ENCODE results near the gene SLC10A1. TPM values are rescaled to one million over a fixed set of nuclear protein-coding genes. Genes with fewer than 3 reads are reported as not detected.

SLC10A1 gene
- not detected in 2 replicates for total RNA-seq (2014; rRNA removed; shearing (Covaris generic))
- polyA plus RNA-seq (2016; fragmentation: Nextera tagmentation; extraction: Ambion mirVana) = not detected in 2 replicates

DNA sequence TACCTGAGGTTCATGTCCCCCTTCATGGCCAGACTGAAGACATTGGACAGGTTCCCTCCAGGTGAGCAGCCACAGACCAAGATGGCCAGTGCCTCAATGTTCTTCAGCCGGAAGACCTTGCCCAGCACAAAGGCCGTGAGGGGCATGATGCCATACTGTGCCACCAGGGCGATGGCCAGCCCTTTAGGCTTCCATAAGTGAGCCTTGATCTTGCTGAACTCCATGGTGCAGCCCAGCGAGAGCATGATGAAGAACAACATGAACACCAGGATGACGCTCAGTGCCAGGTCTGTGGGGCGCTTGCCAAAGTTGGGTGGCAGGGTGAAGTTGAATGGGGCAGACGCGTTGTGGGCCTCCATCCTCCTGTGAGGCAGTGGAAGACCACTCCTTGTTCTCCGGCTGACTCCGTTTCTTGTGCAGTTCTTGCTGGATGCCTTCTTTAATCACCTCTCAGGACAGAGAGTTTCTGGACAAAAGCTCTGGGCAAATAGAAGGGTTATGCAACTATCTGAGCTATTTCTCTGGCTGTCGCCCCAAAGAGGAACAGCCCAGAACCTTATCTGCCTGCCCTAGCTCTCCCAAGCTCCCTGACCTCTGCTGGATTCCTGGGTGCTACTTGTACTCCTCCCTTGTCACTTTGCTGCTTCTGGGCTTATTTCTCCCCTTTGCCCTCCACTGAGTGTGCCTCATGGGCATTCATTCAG lies at the start of gene SLC10A1:
TSS of gene SLC10A1 (minus strand) at position 445 of the 704 bp plus-strand sequence. CDS start at position 359, 86 bp downstream.
- no peaks in the 10 kb centered on the region for H3K36me3 ChIP-seq (ENCODE audit: low read depth)
- TF ChIP-seq EZH2phosphoT487 (IDR thresholded peaks at IDR 0.05; ENCODE audit: insufficient read depth, low read depth) (no peak), EZH2 (IDR thresholded peaks at IDR 0.05; ENCODE audit: insufficient read depth, poor library complexity, severe bottlenecking) (no peak)
- H3F3A ChIP-seq (ENCODE audit: insufficient read depth) = no peaks in the 10 kb centered on the region
- H3K4me1 ChIP-seq (ENCODE audit: insufficient read depth) = no peaks in the 10 kb centered on the region
- no peaks in the 10 kb centered on the region; the same call in 1 of the 2 replicates for H3K27me3 ChIP-seq (replicated peaks; ENCODE audit: insufficient read depth)
- no peak within 1 kb of the TSS for H3K4me3 ChIP-seq
- WGBS, 2 experiments (ENCODE audit: low coverage in 1 of 2, low lambda C conversion rate in 2 of 2, missing lambda C conversion rate in 2 of 2) = 62 to 63% methylated on average over 11 of the region's 11 CpGs
- no peak within 1 kb of the TSS for H2AFZ ChIP-seq
- H3K9me2 ChIP-seq (ENCODE audit: insufficient read depth) = no peaks in the 10 kb centered on the region
- no peak within 1 kb of the TSS for H3K4me2 ChIP-seq (ENCODE audit: unreplicated experiment)
- H3K79me2 ChIP-seq (ENCODE audit: insufficient read depth) = no peaks in the 10 kb centered on the region
- no peaks in the 10 kb centered on the region for H3K9me3 ChIP-seq (ENCODE audit: low read depth)
- no peaks in the 10 kb centered on the region for H4K20me1 ChIP-seq (ENCODE audit: insufficient read depth)
- in situ Hi-C loops (cut with MboI) = no loop called here
- H3K9ac ChIP-seq = no peak within 1 kb of the TSS
- DNase-seq = no peak
- H3K27ac ChIP-seq = no peak within 1 kb of the TSS

GRCh38 chr14:69845787-69846186 lies 48.7 kb upstream of the SLC10A1 start:
- H3K4me3 ChIP-seq = no peak overlapping the region
- no peak overlapping the region for H3K4me2 ChIP-seq (ENCODE audit: unreplicated experiment)
- H3K9me3 ChIP-seq (ENCODE audit: low read depth) = no peaks in the 10 kb centered on the region
- H2AFZ ChIP-seq = no peak overlapping the region
- H4K20me1 ChIP-seq (ENCODE audit: insufficient read depth) = no peaks in the 10 kb centered on the region
- DNase-seq = peak; percentile 9
- peaks cover 24% of the 10 kb centered on the region for H3K27me3 ChIP-seq (replicated peaks; ENCODE audit: insufficient read depth)
- H3K4me1 ChIP-seq (ENCODE audit: insufficient read depth) = no peaks in the 10 kb centered on the region
- H3K36me3 ChIP-seq (ENCODE audit: low read depth) = no peaks in the 10 kb centered on the region
- whole genome bisulfite sequencing, 2 experiments (ENCODE audit: low coverage in 1 of 2, low lambda C conversion rate in 2 of 2, missing lambda C conversion rate in 2 of 2) = 3 to 4% methylated on average over 5 of the region's 5 CpGs
- no peaks in the 10 kb centered on the region for H3K9me2 ChIP-seq (ENCODE audit: insufficient read depth)
- in situ Hi-C loops (cut with MboI) = no loop called here
- TF ChIP-seq EZH2 (IDR thresholded peaks at IDR 0.05; ENCODE audit: insufficient read depth, poor library complexity, severe bottlenecking) (no peak), EZH2phosphoT487 (IDR thresholded peaks at IDR 0.05; ENCODE audit: insufficient read depth, low read depth) (no peak)
- H3K9ac ChIP-seq = no peak overlapping the region
- no peaks in the 10 kb centered on the region for H3F3A ChIP-seq (ENCODE audit: insufficient read depth)
- H3K27ac ChIP-seq = no peak overlapping the region
- no peaks in the 10 kb centered on the region for H3K79me2 ChIP-seq (ENCODE audit: insufficient read depth)

GRCh38 chr14:69845050-69845581 lies 48.1 kb upstream of the SLC10A1 start:
- no peak overlapping the region for H2AFZ ChIP-seq
- no peaks in the 10 kb centered on the region for H4K20me1 ChIP-seq (ENCODE audit: insufficient read depth)
- no peaks in the 10 kb centered on the region for H3F3A ChIP-seq (ENCODE audit: insufficient read depth)
- H3K36me3 ChIP-seq (ENCODE audit: low read depth) = no peaks in the 10 kb centered on the region
- H3K4me3 ChIP-seq = no peak overlapping the region
- no peak for DNase-seq
- H3K9me3 ChIP-seq (ENCODE audit: low read depth) = no peaks in the 10 kb centered on the region
- H3K4me2 ChIP-seq (ENCODE audit: unreplicated experiment) = no peak overlapping the region
- H3K9me2 ChIP-seq (ENCODE audit: insufficient read depth) = no peaks in the 10 kb centered on the region
- WGBS, 2 experiments (ENCODE audit: low coverage in 1 of 2, low lambda C conversion rate in 2 of 2, missing lambda C conversion rate in 2 of 2) = 9 to 15% methylated on average over 2 of the region's 2 CpGs
- H3K79me2 ChIP-seq (ENCODE audit: insufficient read depth) = no peaks in the 10 kb centered on the region
- in situ Hi-C loops (cut with MboI) = no loop called here
- H3K4me1 ChIP-seq (ENCODE audit: insufficient read depth) = no peaks in the 10 kb centered on the region
- no peak overlapping the region for H3K9ac ChIP-seq
- peaks cover 23% of the 10 kb centered on the region for H3K27me3 ChIP-seq (replicated peaks; ENCODE audit: insufficient read depth)
- H3K27ac ChIP-seq = no peak overlapping the region
- TF ChIP-seq EZH2phosphoT487 (IDR thresholded peaks at IDR 0.05; ENCODE audit: insufficient read depth, low read depth) = no peak
- no peak for TF ChIP-seq EZH2 (IDR thresholded peaks at IDR 0.05; ENCODE audit: insufficient read depth, poor library complexity, severe bottlenecking)

DNA sequence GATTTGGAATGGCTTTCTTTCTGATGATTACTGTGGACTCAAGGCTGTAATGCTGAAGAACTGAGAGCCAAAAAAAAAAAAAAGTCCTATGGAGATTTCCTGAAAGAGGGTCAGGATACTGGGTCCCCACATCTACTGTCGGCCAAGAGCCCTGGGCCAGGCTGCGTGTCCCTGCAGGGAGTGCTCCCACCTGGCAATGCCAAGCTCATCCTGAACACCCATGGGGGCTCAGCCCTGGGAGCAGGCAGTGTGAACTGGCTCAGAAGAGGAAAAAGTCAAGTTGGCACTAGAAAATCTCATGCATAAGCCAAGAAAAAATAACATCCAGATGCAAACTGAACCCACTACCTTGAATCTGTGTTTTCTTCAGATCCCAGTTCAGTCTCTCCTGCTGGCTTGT lies 47.1 kb upstream of the SLC10A1 start:
- H4K20me1 ChIP-seq (ENCODE audit: insufficient read depth) = no peaks in the 10 kb centered on the region
- H3K4me2 ChIP-seq (ENCODE audit: unreplicated experiment) = no peak overlapping the region
- in situ Hi-C loops (cut with MboI) = no loop called here
- no peak overlapping the region for H3K9ac ChIP-seq
- H3K4me1 ChIP-seq (ENCODE audit: insufficient read depth) = no peaks in the 10 kb centered on the region
- peaks cover 23% of the 10 kb centered on the region for H3K27me3 ChIP-seq (replicated peaks; ENCODE audit: insufficient read depth)
- no peak overlapping the region for H3K4me3 ChIP-seq
- no peaks in the 10 kb centered on the region for H3F3A ChIP-seq (ENCODE audit: insufficient read depth)
- 24 to 28% methylated on average over 2 of the region's 2 CpGs for whole genome bisulfite sequencing, 2 experiments (ENCODE audit: low coverage in 1 of 2, low lambda C conversion rate in 2 of 2, missing lambda C conversion rate in 2 of 2)
- no peak for TF ChIP-seq EZH2phosphoT487 (IDR thresholded peaks at IDR 0.05; ENCODE audit: insufficient read depth, low read depth)
- no peak for TF ChIP-seq EZH2 (IDR thresholded peaks at IDR 0.05; ENCODE audit: insufficient read depth, poor library complexity, severe bottlenecking)
- no peaks in the 10 kb centered on the region for H3K36me3 ChIP-seq (ENCODE audit: low read depth)
- no peak for DNase-seq
- no peaks in the 10 kb centered on the region for H3K9me2 ChIP-seq (ENCODE audit: insufficient read depth)
- no peaks in the 10 kb centered on the region for H3K9me3 ChIP-seq (ENCODE audit: low read depth)
- H2AFZ ChIP-seq = no peak overlapping the region
- no peaks in the 10 kb centered on the region for H3K79me2 ChIP-seq (ENCODE audit: insufficient read depth)
- H3K27ac ChIP-seq = no peak overlapping the region

All from GM23248 (cell line).